HG02759 (cell line): ENCODE measurements around the gene GNAI3.
A peak's percentile ranks its signal among the peaks of the same experiment; 100 is the strongest.

Experiments
- ATAC-seq: cut with Tn5 transposase; IDR thresholded peaks from one replicate; pipeline ENCODE4 v1.9.1; 2021; ENCODE audit warnings: mild to moderate bottlenecking, moderate library complexity; ENCODE audit not compliant: unreplicated experiment

GNAI3 gene

GRCh38 chr1:109543988-109544735 is 4.3 kb upstream of the GNAI3 start:
- no peak for ATAC-seq

- ATAC-seq, result peak; percentile 37
Measured at GRCh38 chr1:109546311-109547109, 1.9 kb upstream of the GNAI3 start.

GRCh38 chr1:109547463-109548320 is 723 bp upstream of the GNAI3 start:
- ATAC-seq, result no peak

- no peak for ATAC-seq
Measured at GRCh38 chr1:109556563-109556962, 8.1 kb downstream of the GNAI3 start.

- no peak for ATAC-seq
Measured at GRCh38 chr1:109557520-109557919, 9.1 kb downstream of the GNAI3 start.

GRCh38 chr1:109559995-109560394 is 11.6 kb downstream of the GNAI3 start:
- no peak for ATAC-seq

- no peak for ATAC-seq
Measured at GRCh38 chr1:109564194-109564878, 15.9 kb downstream of the GNAI3 start.

GRCh38 chr1:109565241-109565640 is 16.8 kb downstream of the GNAI3 start:
- ATAC-seq, result no peak

- no peak for ATAC-seq
Measured at GRCh38 chr1:109566982-109567381, 18.6 kb downstream of the GNAI3 start.

GRCh38 chr1:109567877-109568672 is 19.7 kb downstream of the GNAI3 start:
- no peak for ATAC-seq

- ATAC-seq, result no peak
Measured at GRCh38 chr1:109569323-109569722, 20.9 kb downstream of the GNAI3 start.

- no peak for ATAC-seq
Measured at GRCh38 chr1:109570414-109570813, 22.0 kb downstream of the GNAI3 start.

- no peak for ATAC-seq
Measured at GRCh38 chr1:109573785-109574184, 25.4 kb downstream of the GNAI3 start.

GRCh38 chr1:109578947-109579443 is 30.6 kb downstream of the GNAI3 start:
- no peak for ATAC-seq

GRCh38 chr1:109579491-109579890 is 31.1 kb downstream of the GNAI3 start:
- ATAC-seq, result no peak

GRCh38 chr1:109582021-109582420 is 33.6 kb downstream of the GNAI3 start:
- ATAC-seq, result no peak

GRCh38 chr1:109584766-109585165 is 36.4 kb downstream of the GNAI3 start:
- ATAC-seq, result no peak

GRCh38 chr1:109586055-109586454 is 37.6 kb downstream of the GNAI3 start:
- no peak for ATAC-seq

- ATAC-seq, result no peak
Measured at GRCh38 chr1:109589177-109589576, 40.8 kb downstream of the GNAI3 start.

- ATAC-seq, result no peak
Measured at GRCh38 chr1:109589679-109590078, 41.3 kb downstream of the GNAI3 start.
